Stimulated activated CD4-positive, alpha-beta T cell treated with anti-CD3 and anti-CD28 coated beads, Interleukin-15, amount 100 ng/mL, for 1 hour (primary cell): Measurements from ENCODE around the gene SIGLEC6.

ENCODE experiments used
- DNase-seq, 2 donors: peaks; one replicate each; pipeline ENCODE4 v3.0.0-alpha.2; 2020; ENCODE audit warnings: low read depth in 1 of 2, low spot score in 1 of 2

SIGLEC6 gene

DNA sequence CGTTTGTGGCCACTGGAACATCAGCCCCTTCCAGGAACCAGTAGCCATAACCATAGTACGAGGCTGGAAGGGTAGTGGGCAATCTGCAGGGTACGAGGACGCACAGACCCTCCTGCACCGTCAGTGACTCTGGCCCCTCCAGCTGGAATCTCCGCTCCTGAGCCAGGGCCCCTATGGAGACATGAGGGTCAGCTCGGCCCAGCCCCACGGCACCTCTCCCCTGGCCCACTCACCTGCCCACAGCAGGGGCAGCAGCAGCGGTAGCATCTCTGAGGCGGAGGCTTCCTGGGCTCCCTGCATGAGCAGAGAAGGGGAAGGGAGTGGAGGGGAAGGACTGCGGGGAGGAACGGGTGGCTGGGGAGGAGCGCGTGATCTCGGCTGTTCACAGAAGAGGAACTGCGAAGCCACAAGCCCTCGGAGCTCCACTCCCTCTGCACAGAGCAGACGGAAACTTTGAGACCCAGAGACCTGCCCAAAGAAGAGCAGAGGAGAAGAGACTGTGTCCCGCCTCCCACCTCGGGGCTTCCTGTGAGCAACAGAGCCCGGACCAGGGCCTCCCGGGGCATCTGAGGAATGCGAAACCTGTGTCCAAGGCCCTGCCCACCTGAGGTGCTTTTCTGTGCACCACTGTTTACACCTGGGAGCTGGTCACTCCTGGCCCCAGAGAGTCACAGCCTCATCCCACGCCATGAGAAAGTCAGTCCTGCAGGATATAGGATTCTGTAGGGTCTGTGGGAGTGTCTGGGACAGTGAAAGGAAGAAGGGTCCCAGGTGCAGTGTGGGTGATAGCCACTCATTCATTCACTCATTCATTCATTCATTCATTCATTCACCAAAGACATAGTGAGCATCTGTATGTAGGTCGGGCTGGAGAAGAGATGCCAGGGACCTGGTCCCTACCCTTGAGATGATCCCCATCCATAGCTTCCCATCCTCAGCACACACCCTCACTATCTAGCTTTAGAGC is at the start of gene SIGLEC6:
SIGLEC6 (minus strand) TSS at position 322 of the 967 bp plus-strand sequence; CDS start at position 300, 22 bp downstream.
- no peak for DNase-seq

GRCh38 chr19:51576850-51577249 is 45.4 kb upstream of the SIGLEC6 start:
- DNase-seq, result no peak

DNA sequence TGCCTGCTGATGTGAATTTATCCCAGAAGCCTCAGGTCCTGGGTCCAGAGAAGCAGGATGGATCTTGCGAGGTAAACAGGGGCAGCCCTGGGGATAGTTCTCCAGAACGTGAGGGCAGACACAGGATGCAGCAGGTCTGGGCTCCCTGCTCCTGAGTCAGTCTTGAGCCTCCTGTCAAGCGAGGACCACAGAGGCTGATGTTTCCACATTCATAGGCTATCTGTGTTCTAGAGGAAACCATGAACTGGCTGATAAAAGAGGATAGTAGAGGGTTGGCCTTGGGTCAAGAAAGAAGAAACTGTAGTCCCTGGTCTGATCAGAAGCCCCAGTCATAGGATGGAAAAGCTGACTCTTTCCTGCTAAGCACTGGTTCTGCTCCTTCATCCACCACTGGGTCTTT is 41.9 kb upstream of the SIGLEC6 start:
- DNase-seq, result no peak

DNA sequence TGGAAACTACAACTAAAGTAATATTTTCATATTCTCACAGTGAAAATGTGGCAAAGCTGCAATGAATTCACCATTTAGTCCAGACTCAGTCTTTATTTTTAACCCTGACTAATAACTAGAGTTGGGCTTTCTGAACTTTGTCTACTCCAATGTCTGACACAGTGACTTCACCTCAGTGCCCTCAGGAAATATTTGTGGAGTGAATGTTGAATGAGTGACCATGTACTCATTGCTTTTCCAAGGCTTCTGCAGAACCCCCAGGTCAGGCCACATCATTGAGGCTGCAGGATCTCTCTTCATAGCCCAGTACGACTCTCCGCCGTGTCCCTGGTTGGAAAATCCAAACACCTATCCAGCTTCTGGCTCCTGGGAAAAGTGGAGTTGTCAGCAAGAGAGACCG is 41.4 kb upstream of the SIGLEC6 start:
- DNase-seq, result no peak

GRCh38 chr19:51572410-51572809 is 40.9 kb upstream of the SIGLEC6 start:
- DNase-seq, result no peak

DNA sequence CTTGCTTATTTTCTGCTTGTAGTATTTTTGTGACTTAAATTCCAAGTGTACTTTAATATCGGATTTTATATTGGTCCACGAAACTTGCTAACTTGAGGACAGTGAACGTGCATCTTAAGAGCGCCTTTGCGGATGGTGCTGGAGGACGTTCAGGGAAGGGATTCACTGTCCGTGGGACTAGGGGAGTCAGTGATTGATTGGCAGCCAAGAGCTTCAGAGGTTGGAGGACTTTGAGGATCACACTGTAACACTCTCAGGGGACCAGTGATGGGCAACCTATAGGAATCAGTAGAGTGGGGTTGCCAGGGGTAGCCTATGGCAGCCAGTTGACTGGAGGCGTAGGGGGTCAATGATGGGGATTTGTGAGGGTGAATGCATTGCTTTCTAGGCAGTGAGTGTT is 40.1 kb upstream of the SIGLEC6 start:
- DNase-seq, result no peak

DNA sequence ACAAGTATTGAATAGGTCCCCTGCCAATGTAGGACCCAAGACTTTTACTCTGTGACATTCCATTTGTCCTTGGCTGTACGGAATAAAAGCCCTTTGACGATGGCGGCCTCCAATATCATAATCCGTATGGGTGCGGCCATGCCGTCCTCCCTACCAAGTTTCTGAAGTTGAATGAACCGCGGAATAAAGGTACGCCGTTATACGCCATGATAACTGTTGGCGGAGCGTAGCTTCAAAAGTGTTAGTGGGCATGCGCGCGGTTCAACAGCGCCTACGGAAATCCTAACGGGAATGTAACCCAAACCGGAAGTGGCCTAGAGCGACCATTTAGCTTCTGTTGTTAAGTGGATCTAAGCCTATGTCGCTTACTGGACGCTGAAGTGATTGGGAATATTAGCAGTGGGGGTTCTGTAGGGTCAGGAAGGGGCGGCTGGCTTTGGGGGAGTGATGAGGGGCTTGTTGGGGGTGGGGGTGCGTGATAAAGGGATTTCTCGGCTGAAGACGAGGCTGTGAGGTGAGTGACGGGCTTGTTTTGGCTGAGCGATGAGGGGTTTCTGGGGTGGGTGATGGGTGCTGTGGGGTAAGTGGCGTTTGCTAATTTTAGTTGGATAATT is 39.6 kb upstream of the SIGLEC6 start, which contains the start of gene ZNF175:
ZNF175 (plus strand) TSS at position 322 of the 614 bp plus-strand sequence. CDS start 2,047 bp downstream, outside the sequence.
- DNase-seq, result peak; percentile 73 to 78

GRCh38 chr19:51568456-51568855 is 37.0 kb upstream of the SIGLEC6 start:
- no peak for DNase-seq

- no peak for DNase-seq
Observed at GRCh38 chr19:51567583-51567982, 36.1 kb upstream of the SIGLEC6 start.

- no peak for DNase-seq
Observed at GRCh38 chr19:51566489-51567100, 35.1 kb upstream of the SIGLEC6 start.

DNA sequence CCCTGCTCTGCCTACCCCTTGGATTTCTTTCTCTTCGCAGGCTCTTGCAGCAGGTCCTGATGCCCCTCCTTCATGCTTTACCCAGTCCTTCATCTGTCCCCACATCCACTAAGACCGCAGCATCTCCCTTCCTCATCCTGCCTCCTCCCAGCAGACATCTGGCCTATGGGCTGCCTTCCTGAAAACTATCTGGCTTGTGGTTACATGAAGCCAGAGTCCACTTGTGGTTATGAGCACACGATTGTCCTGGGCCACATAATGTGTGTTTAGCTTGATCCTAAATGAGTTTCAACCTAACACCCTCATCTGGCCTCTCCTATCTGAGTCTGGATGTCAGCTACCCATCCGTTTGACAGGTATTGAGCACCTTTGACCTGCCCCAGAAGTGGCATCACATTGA is 34.1 kb upstream of the SIGLEC6 start:
- no peak for DNase-seq

GRCh38 chr19:51564791-51565190 is 33.3 kb upstream of the SIGLEC6 start:
- no peak for DNase-seq

DNA sequence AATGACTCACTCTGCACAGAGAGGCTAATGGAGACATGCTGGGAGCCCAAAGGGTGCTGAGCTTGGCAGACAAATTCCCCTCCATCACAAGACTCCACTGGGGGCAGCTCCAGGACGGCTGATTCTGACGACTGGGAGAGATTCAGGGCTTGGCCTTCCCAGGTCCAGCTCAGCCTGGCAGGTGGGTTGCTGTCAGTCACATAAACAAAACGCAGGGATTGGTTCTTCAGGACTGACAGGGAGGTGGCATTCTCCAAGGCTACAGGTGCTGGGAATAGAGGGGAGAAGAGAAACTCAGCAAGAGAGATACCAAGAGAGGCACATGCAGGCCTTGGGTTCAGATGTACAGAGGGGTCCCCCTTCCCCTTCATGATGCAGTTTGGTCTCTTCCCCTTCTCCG is 28.9 kb upstream of the SIGLEC6 start:
- no peak for DNase-seq

GRCh38 chr19:51559240-51559639 is 27.8 kb upstream of the SIGLEC6 start:
- DNase-seq, result no peak

DNA sequence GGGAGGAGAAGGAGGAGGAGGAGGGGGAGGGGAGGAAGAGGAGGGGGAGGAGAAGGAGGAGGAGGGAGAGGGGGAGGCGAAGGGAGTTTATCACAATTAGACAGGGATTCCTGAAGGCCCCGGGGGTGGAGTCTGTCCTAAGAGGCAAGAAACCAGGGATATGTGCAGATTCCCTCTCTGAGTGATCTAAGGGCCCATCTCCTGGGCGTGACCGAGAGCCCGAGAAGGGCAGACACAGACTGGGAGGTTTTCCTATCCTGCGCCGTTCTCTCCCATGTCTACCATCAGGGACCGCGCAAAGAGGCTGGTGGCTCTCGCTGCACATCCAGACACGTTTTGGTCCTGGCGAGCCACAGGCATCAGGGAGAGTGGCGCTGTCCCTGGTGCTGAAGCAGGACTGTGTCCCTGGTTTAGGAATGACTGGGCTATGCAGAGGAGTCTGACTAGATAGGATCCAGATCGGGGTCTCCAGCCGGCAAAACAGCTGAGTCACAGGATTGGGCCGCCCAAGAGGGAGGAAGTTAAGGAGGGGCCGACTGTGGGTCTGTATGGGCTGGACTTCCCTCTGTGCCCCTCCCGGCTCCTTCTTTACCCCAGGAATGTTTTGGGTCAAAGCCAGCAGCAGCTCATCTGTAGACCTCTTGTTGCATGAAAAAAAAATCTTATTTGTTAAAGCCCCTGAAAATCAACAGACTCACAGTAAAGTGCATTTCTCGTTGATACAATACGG is 21.7 kb upstream of the SIGLEC6 start:
- peak in 1 of 2 donors; percentile 16 for DNase-seq

DNA sequence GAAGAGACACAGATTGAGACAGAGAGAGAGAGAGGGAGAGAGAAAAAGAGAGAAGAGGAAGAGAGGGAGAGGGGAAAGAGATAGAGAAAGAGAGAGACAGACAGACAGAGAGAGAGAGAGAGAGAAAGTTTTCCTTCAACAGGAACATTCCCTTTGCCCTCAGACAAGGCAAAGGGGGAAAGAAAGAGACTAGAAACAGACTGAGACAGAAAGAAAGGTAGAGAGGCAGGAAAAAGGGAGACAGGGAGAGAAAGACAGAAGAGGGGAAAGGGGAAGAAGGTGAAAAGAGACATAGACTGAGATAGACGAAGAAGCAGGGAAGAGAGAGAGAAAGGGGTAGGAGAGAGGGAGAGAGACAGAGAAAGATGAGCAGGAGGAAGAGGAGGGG is 21.1 kb upstream of the SIGLEC6 start:
- DNase-seq, result no peak

DNA sequence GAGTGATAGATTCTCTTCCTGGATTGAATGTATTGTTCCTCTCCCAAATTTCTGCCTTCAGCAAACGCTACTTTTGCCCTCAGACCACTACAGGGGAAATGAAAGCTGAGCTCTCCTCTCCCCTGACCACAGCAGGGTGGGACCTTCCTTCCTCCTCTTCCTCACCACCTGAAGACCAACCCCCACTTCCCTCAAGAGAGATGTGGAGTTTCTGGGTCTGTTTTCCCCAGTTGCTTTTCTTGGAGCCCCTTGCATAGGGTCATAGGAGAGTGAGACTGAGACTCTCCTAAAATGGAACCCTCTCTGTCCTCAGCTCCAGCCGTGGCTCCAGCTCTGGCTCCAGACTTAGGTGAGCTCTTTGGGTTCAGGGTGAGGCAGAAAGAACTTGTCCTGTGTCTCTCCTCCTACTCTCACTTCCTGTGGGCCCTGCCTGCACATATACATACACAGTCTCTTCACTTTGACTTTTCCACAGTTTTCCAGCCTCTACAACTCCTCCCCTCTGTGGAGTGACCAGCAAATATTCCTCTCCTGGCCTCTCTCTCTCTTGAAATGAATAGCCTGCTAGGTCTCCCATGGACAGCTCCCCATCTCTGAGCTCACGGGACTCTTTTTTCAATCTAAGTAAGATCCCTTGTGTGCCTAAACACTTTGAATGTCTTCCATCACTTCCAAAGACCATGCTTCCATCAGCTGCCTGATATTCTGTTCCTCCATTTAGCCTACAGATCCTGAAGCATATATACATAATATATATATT is 20.4 kb upstream of the SIGLEC6 start:
- DNase-seq, result no peak

GRCh38 chr19:51550848-51551672 is 19.6 kb upstream of the SIGLEC6 start:
- DNase-seq, result no peak

GRCh38 chr19:51549533-51550324 is 18.3 kb upstream of the SIGLEC6 start:
- DNase-seq, result no peak
